AG04449 (cell line): ENCODE data around the gene ZBTB33.

Experiments used
- CTCF ChIA-PET: fragments of 350-600 bp; formaldehyde crosslinking; extraction: SDS; loops from one replicate; lab custom pipeline; 2021; ENCODE audit warnings: antibody characterized with exemption; lab: Yijun Ruan, JAX
- POLR2A ChIA-PET: fragments of 400-600, 350-600 bp; formaldehyde crosslinking; extraction: SDS; loops from one replicate; lab custom pipeline; 2020; ENCODE audit warnings: antibody characterized with exemption, inconsistent platforms; lab: Yijun Ruan, JAX
- DNase-seq: peaks from one replicate; pipeline ENCODE4 v3.0.0-alpha.2; 2010; ENCODE audit warnings: low read depth, low spot score
- H3K4me3 ChIP-seq: 2 replicates; pipeline ENCODE4 v1.5.1; 2011; ENCODE audit warnings: low read depth, mild to moderate bottlenecking, control low read depth, low read length
- CTCF ChIP-seq: IDR thresholded peaks from one replicate; pipeline ENCODE4 v1.5.1; 2011; ENCODE audit warnings: mild to moderate bottlenecking, moderate library complexity, low read length, control low read depth, inconsistent platforms; ENCODE audit not compliant: insufficient read depth; ENCODE audit errors: missing control alignments

Gene ZBTB33

GRCh38 chrX:120274958-120275357, 24.3 kb downstream of the ZBTB33 start:
- DNase-seq: no peak
- no peak overlapping the region for H3K4me3 ChIP-seq
- POLR2A ChIA-PET: no interaction called here
- CTCF ChIA-PET: no interaction called here
- TF ChIP-seq CTCF: no peak

- no peak overlapping the region for H3K4me3 ChIP-seq
- ChIA-PET CTCF (interaction anchor here (0.7 kb wide), 1 partner anchor 28 kb away, joined by 3 read pairs; no protein-coding TSS in a partner anchor), POLR2A (no interaction called here)
- TF ChIP-seq CTCF: no peak
- DNase-seq: no peak
Measured at GRCh38 chrX:120281021-120281624, 30.5 kb downstream of the ZBTB33 start.

GRCh38 chrX:120281761-120282160, 31.1 kb downstream of the ZBTB33 start:
- DNase-seq: no peak
- ChIA-PET CTCF (interaction anchor here (0.7 kb wide), 1 partner anchor 28 kb away, joined by 3 read pairs; no protein-coding TSS in a partner anchor), POLR2A (no interaction called here)
- TF ChIP-seq CTCF: no peak
- H3K4me3 ChIP-seq: no peak overlapping the region

GRCh38 chrX:120282697-120283096, 32.1 kb downstream of the ZBTB33 start:
- no peak overlapping the region for H3K4me3 ChIP-seq
- TF ChIP-seq CTCF: no peak
- ChIA-PET POLR2A (no interaction called here), CTCF (no interaction called here)
- DNase-seq: no peak

- DNase-seq: no peak
- ChIA-PET CTCF (no interaction called here), POLR2A (no interaction called here)
Measured at GRCh38 chrX:120286733-120287512, 36.3 kb downstream of the ZBTB33 start.

More at GRCh38 chrX:120286733-120287512, 36.3 kb downstream of the ZBTB33 start:
- TF ChIP-seq CTCF: no peak
- no peak overlapping the region for H3K4me3 ChIP-seq
